ENCODE data around the gene WWOX. TPM values are rescaled to one million over a fixed set of nuclear protein-coding genes. Genes with fewer than 3 reads are reported as not detected.

WWOX gene
- total and polyA plus RNA-seq, 3 donors from 2014 or later = 20.6 to 76.7 (median 64.1) TPM

- TF ChIP-seq POLR2A (IDR thresholded peaks at IDR 0.05) (no peak), CTCF (IDR thresholded peaks at IDR 0.05) (no peak)
- DNase-seq = no peak
- H3K36me3 ChIP-seq (ENCODE audit: low read depth, missing control alignments) = no peaks in the 10 kb centered on the region
- no peaks in the 10 kb centered on the region for H3K4me1 ChIP-seq
- H3K9me3 ChIP-seq = no peaks in the 10 kb centered on the region
- no peak overlapping the region for H3K27ac ChIP-seq
- H3K27me3 ChIP-seq = no peaks in the 10 kb centered on the region
- intact Hi-C loops (cut with DNase I; ENCODE audit: low total_unique reads) = no loop called here
- WGBS, 2 donors = 66 to 73% methylated on average over 12 of the region's 12 CpGs
- H3K4me3 ChIP-seq = no peak overlapping the region
Observed at GRCh38 chr16:78363843-78364555, 264.5 kb downstream of the WWOX start.

DNA sequence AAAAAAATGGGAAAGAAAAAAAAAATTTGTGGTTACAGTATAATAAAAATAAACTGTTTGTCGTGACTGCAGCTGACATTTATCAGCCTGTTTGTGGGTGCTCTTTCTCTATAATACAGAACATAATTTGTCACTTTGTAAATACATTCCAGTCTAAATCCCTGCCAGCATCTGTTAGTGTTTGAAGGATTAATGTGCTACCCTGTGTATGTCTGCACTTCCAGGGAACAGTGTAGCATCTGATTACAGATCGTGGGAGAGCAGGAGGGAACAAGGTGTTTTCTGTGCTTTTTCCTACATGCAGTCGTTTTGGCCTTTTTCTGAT, 265.1 kb downstream of the WWOX start:
- no peak overlapping the region for H3K27ac ChIP-seq
- no peak for DNase-seq
- no peaks in the 10 kb centered on the region for H3K36me3 ChIP-seq (ENCODE audit: low read depth, missing control alignments)
- H3K4me3 ChIP-seq = no peak overlapping the region
- H3K4me1 ChIP-seq = no peaks in the 10 kb centered on the region
- WGBS, 2 donors = 31 to 55% methylated on average over 3 of the region's 3 CpGs
- TF ChIP-seq POLR2A (IDR thresholded peaks at IDR 0.05) (no peak), CTCF (IDR thresholded peaks at IDR 0.05) (no peak)
- no peaks in the 10 kb centered on the region for H3K9me3 ChIP-seq
- intact Hi-C loops (cut with DNase I; ENCODE audit: low total_unique reads) = no loop called here
- no peaks in the 10 kb centered on the region for H3K27me3 ChIP-seq

DNA sequence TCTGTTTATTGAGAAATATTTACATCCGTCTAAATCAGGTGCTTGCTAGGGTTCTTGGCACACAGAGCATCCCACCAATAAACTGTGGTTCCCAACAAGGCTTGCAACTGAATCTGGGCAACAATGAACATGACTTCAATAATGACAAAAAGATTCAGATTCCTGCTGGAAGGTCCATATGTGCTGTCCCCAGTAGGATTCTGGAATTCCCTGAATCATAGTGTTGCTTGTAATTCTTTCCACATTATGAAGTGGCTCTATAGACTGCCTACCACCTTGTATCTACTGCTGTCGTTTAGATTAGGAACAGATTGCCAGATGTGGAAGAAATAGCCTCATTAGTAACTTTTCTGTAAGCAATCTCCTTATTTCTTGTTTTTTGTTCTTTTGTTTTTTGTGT, 265.9 kb downstream of the WWOX start:
- Histone ChIP-seq H3K36me3 (ENCODE audit: low read depth, missing control alignments) (no peaks in the 10 kb centered on the region), H3K27me3 (no peaks in the 10 kb centered on the region), H3K4me1 (no peaks in the 10 kb centered on the region), H3K4me3 (no peak overlapping the region), H3K9me3 (no peaks in the 10 kb centered on the region), H3K27ac (no peak overlapping the region)
- no peak for TF ChIP-seq CTCF (IDR thresholded peaks at IDR 0.05)
- no peak for TF ChIP-seq POLR2A (IDR thresholded peaks at IDR 0.05)
- WGBS, 2 donors = 86% methylated on average over 2 of the region's 2 CpGs
- DNase-seq = no peak
- intact Hi-C loops (cut with DNase I; ENCODE audit: low total_unique reads) = no loop called here

- intact Hi-C loops (cut with DNase I; ENCODE audit: low total_unique reads) = no loop called here
- TF ChIP-seq POLR2A (IDR thresholded peaks at IDR 0.05) = no peak
- TF ChIP-seq CTCF (IDR thresholded peaks at IDR 0.05) = no peak
- Histone ChIP-seq H3K4me1 (no peaks in the 10 kb centered on the region), H3K9me3 (no peaks in the 10 kb centered on the region), H3K27ac (no peak overlapping the region), H3K36me3 (ENCODE audit: low read depth, missing control alignments) (no peaks in the 10 kb centered on the region), H3K27me3 (no peaks in the 10 kb centered on the region), H3K4me3 (no peak overlapping the region)
- DNase-seq = no peak
- WGBS, 2 donors = 92 to 96% methylated on average over 10 of the region's 10 CpGs
Observed at GRCh38 chr16:78368121-78369102, 269.0 kb downstream of the WWOX start.
